HG02840 (cell line): Measurements from ENCODE around the gene EDA2R.

Source experiments
- ATAC-seq: cut with Tn5 transposase; IDR thresholded peaks from one replicate; pipeline ENCODE4 v1.9.1; 2021; ENCODE audit warnings: mild to moderate bottlenecking, moderate library complexity, moderate number of reproducible peaks; ENCODE audit not compliant: unreplicated experiment, low FRiP score

Gene EDA2R, protein sequence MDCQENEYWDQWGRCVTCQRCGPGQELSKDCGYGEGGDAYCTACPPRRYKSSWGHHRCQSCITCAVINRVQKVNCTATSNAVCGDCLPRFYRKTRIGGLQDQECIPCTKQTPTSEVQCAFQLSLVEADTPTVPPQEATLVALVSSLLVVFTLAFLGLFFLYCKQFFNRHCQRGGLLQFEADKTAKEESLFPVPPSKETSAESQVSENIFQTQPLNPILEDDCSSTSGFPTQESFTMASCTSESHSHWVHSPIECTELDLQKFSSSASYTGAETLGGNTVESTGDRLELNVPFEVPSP

DNA sequence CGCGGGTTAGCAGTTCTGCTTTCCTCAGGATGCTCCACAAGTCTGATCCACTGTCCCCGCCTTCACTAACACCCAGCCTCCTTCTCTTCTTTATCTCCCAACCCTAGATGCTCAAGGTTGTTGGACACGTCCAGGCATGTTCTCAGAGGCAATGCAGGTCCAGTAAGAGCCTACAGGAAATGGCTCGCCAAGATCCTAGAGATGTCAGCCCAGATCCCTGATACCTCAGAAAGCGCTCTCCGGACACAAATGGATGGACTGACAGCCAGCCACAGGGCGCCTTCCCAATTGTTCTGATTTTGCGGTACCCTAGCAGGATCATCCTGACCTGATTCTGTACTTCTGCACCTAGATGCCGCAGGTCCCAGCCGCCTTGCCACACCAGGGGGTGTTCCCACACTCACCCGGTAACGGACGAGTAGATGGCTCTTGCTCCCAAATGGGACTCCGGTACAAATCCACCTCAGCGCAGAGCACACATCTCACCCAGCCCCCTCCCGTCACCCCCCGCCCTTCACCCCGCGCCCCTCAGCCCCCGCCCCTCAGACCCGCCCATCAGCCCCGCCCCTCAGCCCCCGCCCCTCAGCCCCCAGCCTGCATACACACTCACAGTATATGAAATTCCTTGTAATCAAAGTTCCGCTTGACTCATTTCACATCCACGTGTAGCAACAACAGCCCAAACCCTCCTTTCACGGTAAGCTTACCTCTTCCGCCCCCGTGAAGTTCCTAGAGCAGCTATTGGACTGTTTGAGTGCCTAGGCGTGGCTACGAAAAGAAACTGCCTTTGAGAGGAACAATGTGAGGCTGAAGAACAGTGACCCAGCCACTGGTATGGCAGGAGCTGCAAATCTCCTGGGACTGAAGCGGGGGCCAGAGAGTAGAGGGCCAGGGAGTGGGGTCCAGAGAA is at the start of gene EDA2R:
TSS of gene EDA2R (minus strand) at position 488 of the 910 bp plus-strand sequence. CDS start 23,058 bp downstream, outside the sequence.
- ATAC-seq: peak; percentile 81

DNA sequence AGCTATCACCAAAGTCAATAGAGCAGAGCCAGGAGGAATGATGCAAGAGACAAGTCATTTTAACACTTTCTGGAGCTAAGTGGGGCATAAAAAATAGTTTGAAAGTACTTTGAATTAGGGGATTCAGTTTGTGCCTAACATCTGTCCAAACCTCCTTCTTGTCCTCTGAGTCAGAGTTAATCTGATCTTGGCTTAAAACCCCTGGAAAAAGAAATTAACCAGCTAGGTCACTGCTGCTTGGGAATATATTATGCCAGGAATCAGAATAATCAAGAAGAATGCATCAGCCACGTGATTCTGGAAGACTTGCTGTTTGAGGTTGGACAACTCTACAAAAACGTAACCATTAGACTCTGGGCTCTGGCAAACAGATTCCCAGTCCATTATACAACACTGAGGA is 45.3 kb upstream of the EDA2R start:
- ATAC-seq: no peak

DNA sequence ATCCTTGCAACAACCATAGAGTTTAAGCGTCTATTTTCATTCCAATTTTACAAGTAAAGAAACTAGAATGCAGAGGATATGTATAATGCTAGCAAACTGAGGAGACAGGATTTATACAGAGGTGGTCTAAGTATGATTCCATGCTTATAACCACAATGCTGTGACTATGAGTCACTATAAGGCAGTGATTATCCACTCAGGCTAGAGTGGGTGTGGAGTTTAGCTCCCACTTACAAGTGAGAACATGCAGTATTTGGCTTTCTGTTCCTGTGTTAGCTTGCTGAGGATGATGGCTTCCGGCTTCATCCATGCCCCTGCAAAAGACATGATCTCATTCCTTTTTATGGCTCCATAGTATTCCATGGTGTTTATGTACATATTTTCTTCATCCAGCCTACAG is 41.6 kb upstream of the EDA2R start:
- no peak for ATAC-seq

DNA sequence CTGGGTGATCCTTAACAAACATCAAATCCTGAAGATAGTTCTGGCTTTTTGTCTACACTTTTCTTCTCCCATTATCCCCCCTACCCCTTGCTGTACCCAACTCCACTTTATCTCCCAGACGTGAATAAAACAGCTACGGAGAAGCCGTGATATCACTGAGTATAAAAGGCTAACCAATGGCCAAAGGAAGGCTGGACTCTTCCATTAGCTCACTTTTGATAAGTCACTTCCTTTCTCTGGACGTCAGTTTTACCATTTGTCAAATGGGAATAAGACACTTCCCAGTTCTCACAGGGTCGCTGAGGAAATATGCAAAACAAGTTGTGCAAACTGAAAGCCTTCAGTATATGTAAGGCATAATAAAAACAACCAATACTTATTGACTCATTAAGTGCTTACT is 38.6 kb upstream of the EDA2R start:
- no peak for ATAC-seq

DNA sequence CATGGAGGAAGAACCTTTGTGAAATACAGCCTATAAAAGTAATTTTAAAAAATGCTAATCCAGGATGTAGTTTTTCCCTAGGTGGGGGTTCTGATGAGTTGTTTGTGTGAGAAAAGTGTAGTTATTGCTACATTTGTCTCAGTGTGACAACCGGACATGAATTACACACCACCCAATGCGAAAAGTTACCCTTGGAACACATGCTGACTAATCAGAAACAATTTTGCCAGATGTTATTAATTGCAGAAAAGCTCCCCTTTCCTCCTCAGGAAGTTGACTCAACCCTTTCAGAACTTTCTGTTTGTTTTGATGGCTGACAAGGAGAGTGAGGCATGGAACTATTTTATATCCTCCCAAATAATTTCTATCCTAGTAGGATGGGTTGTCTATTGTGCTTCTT is 38.1 kb upstream of the EDA2R start:
- no peak for ATAC-seq

DNA sequence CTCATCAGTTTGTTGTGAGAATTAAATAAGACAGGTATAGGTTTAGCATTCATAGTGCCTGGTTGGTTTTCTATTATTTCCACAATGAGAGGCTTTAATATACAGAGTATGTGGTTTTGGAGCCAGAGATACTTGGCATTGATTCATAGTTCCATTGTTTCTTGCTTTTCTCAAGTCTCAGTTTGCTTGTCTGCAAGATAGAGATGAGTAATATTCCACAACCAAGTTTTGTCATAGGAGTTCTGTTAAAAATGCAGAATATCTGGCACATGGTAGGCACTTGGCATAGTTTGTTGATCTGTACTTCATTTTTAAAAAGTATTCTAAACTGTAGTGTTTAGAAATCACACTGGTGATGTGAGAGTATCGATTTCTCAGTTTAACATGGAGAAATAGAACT is 37.5 kb upstream of the EDA2R start:
- no peak for ATAC-seq

DNA sequence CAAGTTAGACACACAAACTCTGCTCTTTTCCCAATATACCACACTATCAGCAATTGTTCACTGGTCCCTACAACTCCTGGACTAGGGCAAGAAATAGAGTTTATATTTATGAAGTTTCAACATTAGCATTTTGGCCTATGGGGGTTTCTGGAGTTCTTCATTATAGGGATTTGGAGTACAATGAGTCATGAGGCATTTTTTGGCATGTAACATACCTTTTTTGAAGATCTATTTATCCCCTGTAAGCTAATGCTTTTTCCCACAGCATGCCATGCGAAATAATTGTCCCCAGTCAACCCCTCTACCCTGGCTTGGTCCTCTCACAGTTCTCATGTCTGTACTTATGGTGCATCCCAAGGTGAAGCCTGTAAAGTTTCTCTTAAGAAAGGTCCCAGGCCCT is 36.7 kb upstream of the EDA2R start:
- no peak for ATAC-seq

DNA sequence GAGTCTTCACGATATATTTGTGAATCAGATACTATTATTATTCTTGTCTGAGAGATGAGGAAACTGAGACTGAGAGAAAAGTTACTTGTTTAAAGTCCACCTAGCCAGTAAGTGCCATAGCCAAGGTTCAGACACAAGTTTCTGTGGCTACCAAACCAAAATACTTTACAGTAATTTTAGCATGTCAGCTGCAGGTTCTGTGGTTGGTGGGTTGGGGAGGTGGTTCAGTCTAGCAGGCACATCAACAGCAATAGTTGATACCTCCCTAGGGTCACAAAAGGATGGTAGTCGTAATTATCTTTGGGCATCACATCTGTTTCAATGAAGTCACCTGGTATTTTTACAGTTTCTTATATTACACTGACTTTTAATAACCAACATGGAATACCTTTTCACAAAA is 35.6 kb upstream of the EDA2R start:
- ATAC-seq: no peak

DNA sequence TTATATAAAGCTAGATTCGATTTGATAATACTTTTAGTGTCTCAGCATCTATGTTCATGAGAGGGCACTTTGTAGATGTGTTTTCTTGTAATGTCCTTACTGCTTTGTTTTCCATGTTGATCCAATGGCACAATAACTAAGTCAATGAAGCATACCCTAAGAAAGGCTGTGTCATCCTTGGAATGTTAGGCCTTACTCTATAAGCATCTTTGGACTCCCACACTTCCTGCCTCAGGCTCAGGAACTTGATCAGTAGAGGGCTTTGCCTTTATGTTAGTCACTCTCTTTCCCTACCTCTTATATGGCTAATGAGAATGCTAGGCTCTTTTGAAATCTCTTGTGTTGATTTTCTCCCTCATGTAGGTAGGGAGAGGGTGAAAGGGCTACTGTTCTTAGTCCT is 33.2 kb upstream of the EDA2R start:
- ATAC-seq: no peak

DNA sequence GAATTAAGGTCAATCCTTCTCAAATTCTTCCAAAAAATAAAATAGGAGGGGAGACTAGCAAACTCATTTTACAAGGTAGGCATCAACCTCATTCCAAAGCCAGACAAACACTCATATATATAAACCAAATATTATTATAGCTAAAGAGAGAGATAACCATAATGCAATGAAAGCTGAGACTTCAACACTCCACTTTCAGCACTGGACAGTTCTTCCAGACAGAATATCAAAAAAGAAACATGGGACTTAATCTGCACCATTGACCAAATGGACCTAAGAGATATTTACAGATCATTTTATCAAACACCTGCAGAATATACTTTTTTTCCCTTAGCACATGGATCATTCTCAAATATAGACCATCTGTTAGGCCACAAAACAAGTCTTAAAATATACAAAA is 15.5 kb upstream of the EDA2R start:
- no peak for ATAC-seq

DNA sequence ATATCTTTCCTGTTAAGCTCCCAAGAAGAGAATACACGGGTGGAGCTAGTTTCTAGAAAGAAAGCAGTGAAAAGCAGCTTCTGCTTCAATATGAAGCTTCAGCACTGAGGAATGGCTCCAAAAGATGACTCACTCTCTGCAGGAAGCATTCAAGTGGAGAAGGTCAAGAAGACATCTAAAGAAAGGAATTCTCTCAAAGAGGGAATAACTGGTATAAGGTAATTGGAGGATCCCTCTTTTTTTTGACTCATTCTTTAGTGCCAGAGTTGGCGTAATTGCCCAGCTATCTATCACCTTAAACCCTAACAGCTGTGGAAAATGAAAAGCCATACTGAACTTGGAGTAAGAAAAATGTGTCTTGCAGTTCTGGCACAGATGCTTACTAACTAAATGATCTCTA is 3.5 kb downstream of the EDA2R start:
- no peak for ATAC-seq

DNA sequence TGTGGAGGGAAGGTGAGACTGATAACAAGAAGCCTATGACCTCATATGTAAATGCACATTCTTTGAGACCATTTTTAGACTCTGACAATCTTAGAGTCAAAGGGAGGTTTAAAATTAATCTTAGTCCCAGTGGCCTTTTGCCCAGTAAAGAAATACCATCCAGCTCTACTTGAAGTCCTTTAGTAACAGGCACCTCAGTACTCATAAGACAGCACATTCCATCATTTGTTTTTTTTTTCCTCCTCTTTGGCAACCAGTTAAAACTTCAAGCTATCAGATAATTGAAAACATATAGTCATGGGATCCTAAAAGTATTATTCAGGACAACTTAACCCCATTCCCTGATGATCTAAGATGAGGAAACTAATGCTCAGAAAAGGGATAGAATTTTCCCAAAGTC is 4.6 kb downstream of the EDA2R start:
- no peak for ATAC-seq

DNA sequence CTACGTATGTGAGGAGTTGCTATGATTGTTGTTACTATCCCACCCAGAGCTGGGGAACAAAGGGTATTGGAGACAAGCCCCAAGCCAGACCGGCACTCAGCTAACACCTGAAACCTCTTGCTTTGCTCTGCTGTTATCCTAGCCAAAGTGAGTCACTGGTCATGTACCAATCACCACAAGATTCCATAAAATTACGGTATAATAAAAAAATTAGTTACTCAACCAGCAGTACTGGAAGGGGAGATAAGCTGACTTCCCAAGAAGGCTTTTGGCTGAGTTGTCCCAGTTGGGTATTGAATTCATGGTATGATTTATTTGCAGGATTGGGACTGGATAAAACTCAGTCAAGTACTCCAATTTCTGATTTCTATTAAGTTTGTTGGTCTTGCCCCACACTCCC is 5.3 kb downstream of the EDA2R start:
- ATAC-seq: no peak

DNA sequence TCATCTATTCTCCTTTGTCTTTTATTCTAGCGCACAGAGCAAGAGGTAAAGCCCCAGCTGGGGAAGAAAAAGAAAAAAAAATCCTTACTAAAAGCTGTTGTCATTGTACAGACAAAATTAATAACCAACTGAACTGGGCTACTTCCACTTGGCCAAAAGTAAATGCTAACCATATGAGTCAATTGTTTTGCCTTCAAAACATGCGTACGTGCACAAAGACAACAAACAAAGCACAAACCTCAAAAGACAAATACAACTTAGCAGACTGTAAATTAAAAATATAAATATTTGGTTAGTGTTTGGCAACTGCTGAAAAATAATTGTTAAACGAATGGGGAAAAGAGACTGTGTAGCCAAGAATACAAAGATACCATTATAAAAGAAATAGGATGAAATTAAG is 5.9 kb downstream of the EDA2R start:
- no peak for ATAC-seq

DNA sequence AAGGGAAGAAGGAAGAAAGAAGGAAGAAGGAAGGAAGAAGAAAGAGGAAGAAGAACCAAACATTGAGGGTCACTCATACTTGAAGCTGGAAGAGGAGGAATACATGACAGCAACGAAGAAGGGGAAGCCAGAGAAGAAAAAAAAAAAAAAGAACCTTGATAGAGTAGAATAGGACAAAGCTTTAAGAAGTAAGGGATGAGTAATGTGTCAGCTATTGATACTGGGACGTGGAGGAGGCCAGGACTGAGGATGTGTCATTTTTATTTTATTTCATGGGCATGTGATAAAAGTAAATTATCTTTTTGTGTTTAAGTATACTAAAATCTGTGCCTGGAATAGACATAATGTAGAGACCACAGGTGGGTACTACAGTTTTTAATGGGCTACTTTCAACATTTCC is 6.4 kb downstream of the EDA2R start:
- no peak for ATAC-seq

DNA sequence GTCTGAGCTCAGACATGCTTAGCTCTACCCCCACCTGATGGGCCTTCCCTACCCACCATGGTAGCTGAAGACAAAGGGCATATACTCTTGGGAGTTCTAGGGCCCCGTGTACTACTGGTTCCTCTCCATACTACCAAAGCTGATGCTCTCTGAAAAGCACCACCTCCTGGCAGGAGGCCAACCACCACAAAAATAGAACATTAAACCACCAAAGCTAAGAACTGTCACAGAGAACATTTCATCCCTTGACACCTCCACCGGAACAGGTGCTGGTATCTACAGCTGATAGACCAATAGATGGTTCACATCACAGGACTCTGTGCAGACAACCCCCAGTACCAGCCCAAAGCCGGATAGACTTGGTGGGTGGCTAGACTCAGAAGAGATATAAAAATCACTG is 13.4 kb downstream of the EDA2R start:
- ATAC-seq: no peak

DNA sequence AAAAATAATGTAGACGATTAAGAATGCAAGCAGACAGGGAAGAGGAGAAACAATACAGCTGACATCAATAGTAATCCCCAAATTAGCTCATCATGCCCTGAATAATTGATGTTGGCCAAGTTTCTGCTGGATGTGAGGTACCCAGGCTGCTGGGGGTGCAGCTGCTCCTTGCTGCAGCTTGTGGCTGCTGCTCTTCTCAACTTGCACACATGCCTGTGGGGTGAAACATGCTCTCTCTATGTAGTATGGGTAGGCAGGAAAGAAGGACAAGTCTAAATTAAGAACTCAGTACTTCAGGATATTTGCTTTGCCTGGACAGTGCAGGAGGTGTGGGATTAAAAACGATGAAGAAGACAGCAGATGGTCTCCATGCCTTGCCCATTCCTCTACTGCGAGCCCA is 16.7 kb downstream of the EDA2R start:
- no peak for ATAC-seq

DNA sequence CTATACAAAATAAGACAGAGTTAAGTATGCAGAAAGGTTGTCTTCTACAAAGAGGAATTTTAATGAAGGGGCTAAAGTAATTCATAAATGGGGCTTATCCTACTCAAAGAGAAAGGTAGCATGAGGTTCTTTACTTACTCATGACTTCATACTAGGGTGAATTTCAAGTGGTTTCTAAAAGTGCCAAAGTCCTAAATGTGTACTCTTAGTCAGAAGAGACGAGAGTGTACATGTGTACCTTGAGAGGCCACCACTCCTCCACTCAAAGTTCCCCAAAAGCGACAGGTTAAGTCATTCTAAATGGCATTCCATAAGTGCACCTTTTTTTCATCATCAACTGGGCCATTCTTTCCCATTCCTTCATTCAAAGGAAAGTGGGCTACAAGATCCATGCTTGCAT is 21.9 kb downstream of the EDA2R start:
- no peak for ATAC-seq

DNA sequence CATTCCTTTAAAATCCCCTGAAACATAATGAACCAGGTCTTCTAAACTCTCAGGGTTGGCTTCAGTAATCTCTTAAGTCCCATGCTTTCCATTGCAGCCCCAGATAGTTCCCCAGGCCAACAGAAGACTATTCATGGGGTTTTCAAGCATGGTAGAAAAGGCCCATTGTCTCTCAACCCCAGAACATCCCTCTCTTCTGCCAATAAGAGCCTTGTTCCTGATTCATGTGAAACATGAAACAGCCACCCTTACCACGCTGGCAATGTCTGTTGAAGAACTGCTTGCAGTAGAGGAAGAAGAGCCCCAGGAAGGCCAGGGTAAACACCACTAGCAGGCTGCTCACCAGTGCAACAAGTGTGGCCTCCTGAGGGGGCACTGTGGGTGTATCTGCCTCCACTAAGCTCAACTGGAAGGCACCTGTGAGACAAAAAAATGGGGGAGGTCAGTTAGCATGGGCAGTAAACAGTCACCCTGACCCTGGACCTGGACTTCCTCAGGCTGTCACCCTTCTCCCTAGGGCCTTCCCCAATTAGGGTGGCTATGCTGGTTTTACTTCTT is 36.4 kb downstream of the EDA2R start:
- no peak for ATAC-seq

DNA sequence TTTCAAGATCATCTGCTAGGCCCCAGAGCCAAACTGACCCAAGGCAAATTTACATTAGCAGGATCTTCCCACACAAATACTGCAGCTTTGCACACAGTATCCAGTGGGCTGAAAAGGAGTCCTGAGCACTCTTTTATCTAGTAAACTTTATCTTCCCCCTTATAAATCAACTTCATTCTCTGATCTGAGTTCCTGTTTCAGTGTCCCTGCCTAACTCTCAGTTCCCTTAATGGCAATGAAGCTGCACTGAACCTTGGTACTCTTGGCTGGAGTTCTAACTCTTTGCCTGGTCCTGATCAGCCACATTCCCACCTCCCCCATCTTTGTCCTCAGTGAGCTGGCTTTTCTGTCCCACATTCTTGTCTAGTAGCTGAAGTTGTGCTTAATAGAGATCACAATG is 37.4 kb downstream of the EDA2R start:
- ATAC-seq: no peak

DNA sequence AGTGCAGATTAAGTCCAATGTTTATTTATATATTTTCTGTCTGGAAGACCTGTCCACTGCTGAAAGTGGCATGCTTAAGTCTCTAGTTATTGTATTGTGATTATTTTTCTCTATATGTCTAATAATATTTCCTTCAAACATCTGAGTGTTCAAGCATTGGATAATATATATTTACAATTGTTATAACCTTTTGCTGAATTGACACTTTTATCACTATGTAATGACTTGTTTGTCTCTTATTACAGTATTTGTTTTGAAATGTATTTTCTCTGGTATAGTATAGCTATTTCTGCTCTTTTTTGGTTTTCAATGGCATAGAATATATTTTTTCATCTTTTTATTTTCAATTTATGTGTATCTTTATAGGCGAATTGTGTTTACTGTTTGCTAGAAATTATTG is 59.7 kb downstream of the EDA2R start:
- ATAC-seq: no peak

DNA sequence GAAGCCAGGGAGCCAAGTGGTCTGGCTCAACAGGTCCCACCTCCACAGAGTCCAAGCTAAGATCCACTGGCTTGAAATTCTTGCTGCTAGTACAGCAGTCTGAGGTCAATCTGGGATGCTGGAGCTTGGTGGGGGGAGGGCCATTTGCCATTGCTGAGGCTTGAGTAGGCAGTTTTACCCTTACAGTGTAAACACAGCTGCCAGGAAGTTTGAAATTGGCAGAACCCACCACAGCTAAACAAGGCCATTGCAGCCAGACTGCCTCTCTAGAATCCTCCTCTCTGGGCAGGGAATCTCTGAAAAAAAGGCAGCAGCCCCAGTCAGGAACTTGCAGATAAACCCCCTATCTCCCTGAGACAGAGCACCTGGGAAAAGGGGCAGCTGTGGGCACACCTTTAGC is 84.9 kb downstream of the EDA2R start:
- no peak for ATAC-seq
